ENCODE results near the gene FANCI.

DNA sequence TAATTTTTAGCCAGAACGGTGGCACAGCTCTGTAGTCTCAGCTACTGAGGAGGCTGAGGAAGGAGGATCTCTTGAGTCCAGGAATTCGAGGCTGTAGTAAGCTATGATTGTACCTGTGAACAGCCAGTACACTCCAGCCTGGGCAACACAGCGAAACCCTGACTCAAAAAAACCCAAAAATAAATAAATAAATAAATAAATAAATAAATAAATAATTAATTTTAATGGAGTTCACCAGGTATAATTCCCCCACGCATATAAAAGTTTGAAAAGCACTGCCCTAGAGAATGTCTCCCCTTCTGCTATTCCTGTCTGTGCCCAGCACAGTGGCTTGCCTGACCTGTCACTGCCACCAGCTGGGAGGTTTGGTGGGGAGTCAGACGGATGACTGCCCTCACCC is 18.2 kb upstream of the FANCI start:
- TF ChIP-seq, protein P1, sequence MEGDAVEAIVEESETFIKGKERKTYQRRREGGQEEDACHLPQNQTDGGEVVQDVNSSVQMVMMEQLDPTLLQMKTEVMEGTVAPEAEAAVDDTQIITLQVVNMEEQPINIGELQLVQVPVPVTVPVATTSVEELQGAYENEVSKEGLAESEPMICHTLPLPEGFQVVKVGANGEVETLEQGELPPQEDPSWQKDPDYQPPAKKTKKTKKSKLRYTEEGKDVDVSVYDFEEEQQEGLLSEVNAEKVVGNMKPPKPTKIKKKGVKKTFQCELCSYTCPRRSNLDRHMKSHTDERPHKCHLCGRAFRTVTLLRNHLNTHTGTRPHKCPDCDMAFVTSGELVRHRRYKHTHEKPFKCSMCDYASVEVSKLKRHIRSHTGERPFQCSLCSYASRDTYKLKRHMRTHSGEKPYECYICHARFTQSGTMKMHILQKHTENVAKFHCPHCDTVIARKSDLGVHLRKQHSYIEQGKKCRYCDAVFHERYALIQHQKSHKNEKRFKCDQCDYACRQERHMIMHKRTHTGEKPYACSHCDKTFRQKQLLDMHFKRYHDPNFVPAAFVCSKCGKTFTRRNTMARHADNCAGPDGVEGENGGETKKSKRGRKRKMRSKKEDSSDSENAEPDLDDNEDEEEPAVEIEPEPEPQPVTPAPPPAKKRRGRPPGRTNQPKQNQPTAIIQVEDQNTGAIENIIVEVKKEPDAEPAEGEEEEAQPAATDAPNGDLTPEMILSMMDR (IDR thresholded peaks at IDR 0.05): no peak
- no peak for TF ChIP-seq POLR2A (IDR thresholded peaks at IDR 0.05)
